OCI-LY1 (cell line): ENCODE data around the gene DEPDC5.
A peak's percentile ranks its signal among the peaks of the same experiment; 100 is the strongest.
"Not testable (repeated sequence)": the region's sequence is repeated elsewhere in the genome, so short reads cannot be mapped to it uniquely, and the experiment has no call there.

Experiments
- H2AFZ ChIP-seq: fragments of 200-600 bp; sonication (generic), shearing (Covaris generic); 2 replicates; pipeline ENCODE4 v1.6.0; 2014; ENCODE audit warnings: antibody characterized with exemption, mild to moderate bottlenecking, low read length
- H3F3A ChIP-seq: fragments of 200-600 bp; sonication (generic), shearing (Covaris generic); 2 replicates; pipeline ENCODE4 v1.6.0; 2014; ENCODE audit warnings: mild to moderate bottlenecking, antibody characterized with exemption, low read length, moderate library complexity; ENCODE audit not compliant: insufficient read depth
- H3K27ac ChIP-seq: fragments of 200-600 bp; sonication (generic); 2 replicates; pipeline ENCODE4 v1.5.1; 2014; ENCODE audit warnings: low read length, mixed run types, mild to moderate bottlenecking, low read depth; ENCODE audit not compliant: poor library complexity, severe bottlenecking
- H3K27me3 ChIP-seq: fragments of 200-600 bp; sonication (generic); 2 replicates; pipeline ENCODE4 v1.6.0; 2014; ENCODE audit warnings: antibody characterized with exemption, mild to moderate bottlenecking, low read length, moderate library complexity; ENCODE audit not compliant: insufficient read depth
- H3K36me3 ChIP-seq: fragments of 200-600 bp; sonication (generic); 2 replicates; pipeline ENCODE4 v1.6.1; 2014; ENCODE audit warnings: mild to moderate bottlenecking, antibody characterized with exemption, low read length, moderate library complexity, mixed read lengths; ENCODE audit not compliant: insufficient read depth
- H3K4me1 ChIP-seq: fragments of 200-600 bp; sonication (generic); 2 replicates; pipeline ENCODE4 v1.5.1; 2014; ENCODE audit warnings: mild to moderate bottlenecking, low read length, moderate library complexity; ENCODE audit not compliant: insufficient read depth, severe bottlenecking
- H3K4me2 ChIP-seq: fragments of 200-600 bp; sonication (generic), shearing (Covaris generic); 2 replicates; pipeline ENCODE4 v1.6.1; 2014; ENCODE audit warnings: low read length
- H3K4me3 ChIP-seq: fragments of 200-600 bp; sonication (generic); 2 replicates; pipeline ENCODE4 v1.5.1; 2014; ENCODE audit warnings: low read length, low read depth, mild to moderate bottlenecking, mixed read lengths; ENCODE audit not compliant: poor library complexity, severe bottlenecking
- H3K79me2 ChIP-seq: fragments of 200-600 bp; shearing (Covaris generic); 2 replicates; pipeline ENCODE4 v1.6.1; 2016; ENCODE audit warnings: mixed run types, low read length, mixed read lengths; ENCODE audit not compliant: insufficient read depth
- H3K9ac ChIP-seq: fragments of 200-600 bp; sonication (generic), shearing (Covaris generic); 2 replicates; pipeline ENCODE4 v1.6.1; 2014; ENCODE audit warnings: mild to moderate bottlenecking, low read length, mixed read lengths
- H3K9me2 ChIP-seq: fragments of 200-600 bp; sonication (generic), shearing (Covaris generic); 2 replicates; pipeline ENCODE4 v1.6.1; 2014; ENCODE audit warnings: low read depth, mild to moderate bottlenecking, low read length, mixed read lengths
- H3K9me3 ChIP-seq: fragments of 200-600 bp; shearing (Covaris generic); 2 replicates; pipeline ENCODE4 v1.6.1; 2014; ENCODE audit warnings: low read length, mixed read lengths
- H4K20me1 ChIP-seq: fragments of 200-600 bp; sonication (generic), shearing (Covaris generic); 2 replicates; pipeline ENCODE4 v1.6.0; 2016; ENCODE audit warnings: mild to moderate bottlenecking, low read length; ENCODE audit not compliant: insufficient read depth
- EZH2 ChIP-seq: fragments of 200-600 bp; sonication (generic), shearing (Covaris generic); IDR thresholded peaks from 2 replicates; pipeline ENCODE4 v1.8.0; 2017; ENCODE audit warnings: borderline replicate concordance, mixed run types, mild to moderate bottlenecking, antibody characterized with exemption, low read length, moderate library complexity, mixed read lengths
- TF ChIP-seq, protein P1 (sequence below): fragments of 200-600 bp; sonication (generic), shearing (Covaris generic); IDR thresholded peaks from 2 replicates; pipeline ENCODE4 v1.5.1; 2017; ENCODE audit warnings: mild to moderate bottlenecking, antibody characterized with exemption, low read length, moderate library complexity, mixed read lengths

Gene DEPDC5

DNA sequence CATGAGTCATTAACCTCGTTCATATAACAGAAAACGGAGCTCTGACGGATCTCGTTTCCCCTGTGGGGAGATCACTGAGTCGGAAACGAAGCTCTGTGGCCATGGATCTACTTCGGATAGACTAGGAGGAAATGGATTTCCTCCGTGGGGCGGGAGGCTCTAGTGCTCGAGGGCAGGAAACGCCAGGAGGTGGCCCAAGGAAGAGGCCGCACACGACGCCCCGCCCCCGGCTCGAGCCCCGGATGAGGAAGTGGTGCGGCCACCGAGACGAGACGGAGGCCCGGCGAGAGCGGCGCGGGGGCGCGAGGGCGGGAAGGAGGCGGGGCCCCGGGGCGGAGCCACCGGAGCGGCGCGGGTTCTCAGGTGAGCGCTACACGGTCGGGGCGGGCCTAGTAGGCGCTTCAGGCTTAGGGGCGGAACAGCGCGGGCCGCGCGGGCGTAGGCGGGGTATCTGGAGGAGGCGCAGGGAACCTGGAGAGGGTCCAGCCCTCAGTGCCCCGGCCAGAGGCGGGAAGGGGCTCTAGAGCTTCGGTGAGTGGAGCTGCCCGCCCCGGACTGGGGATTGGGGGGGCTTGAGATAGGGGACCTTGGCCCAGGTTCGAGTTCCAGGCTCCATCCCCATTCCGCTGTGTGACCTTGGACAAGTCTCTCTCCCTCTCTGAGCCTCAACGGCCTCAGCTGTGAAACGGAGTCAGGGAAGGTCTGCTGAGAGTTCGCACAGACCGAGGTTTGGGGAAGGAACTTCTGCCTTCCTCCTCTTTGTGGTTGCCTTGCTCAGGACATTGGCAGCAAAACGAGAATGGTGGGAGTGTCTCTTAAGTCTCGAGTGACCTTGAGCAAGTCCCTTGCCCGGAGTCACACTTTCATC is at the start of gene DEPDC5:
Gene DEPDC5 (plus strand): TSS at position 386 of the 868 bp plus-strand sequence. CDS start 903 bp downstream, outside the sequence.
- no peaks in the 10 kb centered on the region for H3K9me3 ChIP-seq
- peaks cover 8% of the 10 kb centered on the region for H3F3A ChIP-seq
- H3K27me3 ChIP-seq: no peaks in the 10 kb centered on the region
- no peak within 1 kb of the TSS for H2AFZ ChIP-seq
- TF ChIP-seq, protein P1, sequence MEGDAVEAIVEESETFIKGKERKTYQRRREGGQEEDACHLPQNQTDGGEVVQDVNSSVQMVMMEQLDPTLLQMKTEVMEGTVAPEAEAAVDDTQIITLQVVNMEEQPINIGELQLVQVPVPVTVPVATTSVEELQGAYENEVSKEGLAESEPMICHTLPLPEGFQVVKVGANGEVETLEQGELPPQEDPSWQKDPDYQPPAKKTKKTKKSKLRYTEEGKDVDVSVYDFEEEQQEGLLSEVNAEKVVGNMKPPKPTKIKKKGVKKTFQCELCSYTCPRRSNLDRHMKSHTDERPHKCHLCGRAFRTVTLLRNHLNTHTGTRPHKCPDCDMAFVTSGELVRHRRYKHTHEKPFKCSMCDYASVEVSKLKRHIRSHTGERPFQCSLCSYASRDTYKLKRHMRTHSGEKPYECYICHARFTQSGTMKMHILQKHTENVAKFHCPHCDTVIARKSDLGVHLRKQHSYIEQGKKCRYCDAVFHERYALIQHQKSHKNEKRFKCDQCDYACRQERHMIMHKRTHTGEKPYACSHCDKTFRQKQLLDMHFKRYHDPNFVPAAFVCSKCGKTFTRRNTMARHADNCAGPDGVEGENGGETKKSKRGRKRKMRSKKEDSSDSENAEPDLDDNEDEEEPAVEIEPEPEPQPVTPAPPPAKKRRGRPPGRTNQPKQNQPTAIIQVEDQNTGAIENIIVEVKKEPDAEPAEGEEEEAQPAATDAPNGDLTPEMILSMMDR: no peak
- TF ChIP-seq EZH2: no peak
- no peaks in the 10 kb centered on the region for H4K20me1 ChIP-seq
- peak within 1 kb of the TSS; percentile 88 for H3K4me2 ChIP-seq
- H3K9me2 ChIP-seq: no peaks in the 10 kb centered on the region
- H3K4me1 ChIP-seq: peaks cover 41% of the 10 kb centered on the region
- peak within 1 kb of the TSS; percentile 94 for H3K27ac ChIP-seq
- H3K9ac ChIP-seq: peak within 1 kb of the TSS; percentile 94
- peak within 1 kb of the TSS; percentile 91 for H3K4me3 ChIP-seq
- peaks cover 21% of the 10 kb centered on the region for H3K36me3 ChIP-seq
- H3K79me2 ChIP-seq: peaks cover 25% of the 10 kb centered on the region

DNA sequence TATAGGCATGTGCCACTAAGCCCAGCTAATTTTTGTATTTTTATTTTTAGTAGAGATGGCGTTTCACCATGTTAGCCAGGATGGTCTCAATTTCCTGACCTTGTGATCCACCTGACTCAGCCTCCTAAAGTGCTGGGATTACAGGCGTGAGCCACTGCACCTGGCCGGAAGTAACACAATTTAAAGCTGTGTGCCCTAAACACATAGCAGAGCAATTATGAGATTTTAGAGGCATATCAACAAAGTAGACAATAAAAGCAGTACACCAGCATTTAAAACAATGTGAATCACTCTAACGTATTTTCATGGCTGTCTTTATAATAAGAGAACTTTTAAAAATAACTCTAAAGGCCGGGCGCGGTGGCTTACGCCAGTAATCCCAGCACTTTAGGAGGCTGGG is 46.3 kb upstream of the DEPDC5 start:
- no peak overlapping the region for H3K4me2 ChIP-seq
- H3K4me3 ChIP-seq: no peak overlapping the region
- H3K79me2 ChIP-seq: no peaks in the 10 kb centered on the region
- no peak for TF ChIP-seq EZH2
- TF ChIP-seq, protein P1: no peak
- H3K36me3 ChIP-seq: peaks cover 55% of the 10 kb centered on the region
- H3K9me3 ChIP-seq: no peaks in the 10 kb centered on the region
- H4K20me1 ChIP-seq: no peaks in the 10 kb centered on the region
- H3K9ac ChIP-seq: no peak overlapping the region
- H2AFZ ChIP-seq: no peak overlapping the region
- no peaks in the 10 kb centered on the region for H3F3A ChIP-seq
- H3K27me3 ChIP-seq: no peaks in the 10 kb centered on the region
- H3K27ac ChIP-seq: no peak overlapping the region
- H3K4me1 ChIP-seq: no peaks in the 10 kb centered on the region
- no peaks in the 10 kb centered on the region for H3K9me2 ChIP-seq

DNA sequence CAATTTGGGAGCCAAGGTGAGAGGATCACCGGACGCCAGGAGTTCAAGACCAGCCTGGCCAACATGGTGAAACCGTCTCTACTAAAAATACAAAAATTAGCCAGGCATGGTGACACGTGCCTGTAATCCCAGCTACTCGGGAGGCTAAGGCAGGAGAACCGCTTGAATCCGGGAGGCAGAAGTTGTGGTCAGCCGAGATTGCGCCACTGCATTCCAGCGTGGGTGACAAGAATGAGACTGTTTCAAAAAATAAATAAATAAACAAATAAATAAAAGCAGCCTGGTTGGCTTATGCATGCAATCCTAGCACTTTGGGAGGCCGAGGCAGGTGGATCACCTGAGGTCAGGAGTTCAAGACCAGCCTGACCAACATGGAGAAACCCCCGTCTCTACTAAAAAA is 42.6 kb upstream of the DEPDC5 start:
- H3K27me3 ChIP-seq, H3K4me1 ChIP-seq, H3K9me3 ChIP-seq, H3K9me2 ChIP-seq, H2AFZ ChIP-seq, H3K79me2 ChIP-seq, H3K27ac ChIP-seq, H3F3A ChIP-seq, H4K20me1 ChIP-seq, H3K4me2 ChIP-seq, H3K4me3 ChIP-seq, H3K9ac ChIP-seq: not testable (repeated sequence)
- peaks cover 68% of the 10 kb centered on the region for H3K36me3 ChIP-seq
